GF-D8 (cell line): ENCODE results near the gene RASAL1.

Source experiments
- DNase-seq: peaks from one replicate; lab custom pipeline; 2025; lab: John Stamatoyannopoulos, UW

RASAL1 gene

GRCh38 chr12:113097716-113098440 lies 37.7 kb downstream of the RASAL1 start:
- no peak for DNase-seq

- no peak for DNase-seq
Measured at GRCh38 chr12:113096675-113097461, 38.7 kb downstream of the RASAL1 start.

- DNase-seq: no peak
Measured at GRCh38 chr12:113095405-113095804, 40.2 kb downstream of the RASAL1 start.

GRCh38 chr12:113094738-113095137 lies 40.8 kb downstream of the RASAL1 start:
- DNase-seq: no peak

GRCh38 chr12:113093409-113094101 lies 42.0 kb downstream of the RASAL1 start:
- no peak for DNase-seq

GRCh38 chr12:113092607-113093408 lies 42.8 kb downstream of the RASAL1 start:
- DNase-seq: no peak

- no peak for DNase-seq
Measured at GRCh38 chr12:113091506-113091905, 44.1 kb downstream of the RASAL1 start.

- no peak for DNase-seq
Measured at GRCh38 chr12:113090740-113091139, 44.8 kb downstream of the RASAL1 start.

- no peak for DNase-seq
Measured at GRCh38 chr12:113089839-113090238, 45.7 kb downstream of the RASAL1 start.

- no peak for DNase-seq
Measured at GRCh38 chr12:113088971-113089756, 46.4 kb downstream of the RASAL1 start.

- no peak for DNase-seq
Measured at GRCh38 chr12:113088037-113088436, 47.5 kb downstream of the RASAL1 start.

- DNase-seq: no peak
Measured at GRCh38 chr12:113087193-113087592, 48.4 kb downstream of the RASAL1 start.

- no peak for DNase-seq
Measured at GRCh38 chr12:113086249-113087164, 49.1 kb downstream of the RASAL1 start.

- no peak for DNase-seq
Measured at GRCh38 chr12:113083863-113084435, 51.6 kb downstream of the RASAL1 start.

- DNase-seq: no peak
Measured at GRCh38 chr12:113082486-113083148, 52.9 kb downstream of the RASAL1 start.

- DNase-seq: no peak
Measured at GRCh38 chr12:113081873-113082272, 53.7 kb downstream of the RASAL1 start.

- DNase-seq: no peak
Measured at GRCh38 chr12:113077859-113078255, 57.7 kb downstream of the RASAL1 start.

GRCh38 chr12:113077057-113077858 lies 58.3 kb downstream of the RASAL1 start:
- DNase-seq: no peak
